Erythroblast (primary cell): ENCODE measurements around the gene TCERG1L.

Source experiments
- GATA1 ChIP-seq: IDR thresholded peaks from 2 replicates; pipeline ENCODE4 v1.6.1; 2011; ENCODE audit warnings: low read depth, mild to moderate bottlenecking, control low read depth, low read length, moderate library complexity
- POLR2A ChIP-seq: IDR thresholded peaks from 2 replicates; pipeline ENCODE4 v1.6.1; 2011; ENCODE audit warnings: mild to moderate bottlenecking, low read length

DNA sequence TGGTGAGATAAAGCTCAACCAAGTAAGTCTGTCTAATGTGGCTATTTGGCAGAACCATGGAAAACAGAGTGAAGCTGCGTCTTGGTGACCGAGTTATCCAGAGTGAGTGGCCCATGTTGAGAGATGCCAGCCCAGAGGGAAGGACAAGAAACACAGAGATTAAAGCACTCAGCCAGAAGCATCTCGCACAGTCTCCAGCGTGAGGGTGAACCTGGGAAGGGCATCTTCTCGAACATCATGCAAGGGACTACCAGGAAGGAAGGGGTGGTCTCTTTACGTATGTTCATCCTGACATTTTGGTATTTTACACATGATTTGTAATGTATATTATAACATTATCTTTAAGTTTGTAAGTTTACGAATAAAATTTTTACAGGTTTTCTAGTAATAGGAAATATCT, 146.4 kb downstream of the TCERG1L start:
- TF ChIP-seq POLR2A, result no peak
- TF ChIP-seq GATA1, result no peak
